ACHN (cell line): Measurements from ENCODE around the gene TMPRSS15.

Experiments
- DNase-seq: peaks from one replicate; pipeline ENCODE4 v3.0.0-alpha.2; 2015
- in situ Hi-C: cut with HindIII; loops from 2 replicates; pipeline ENCODE4 v1.10.0; 2017; ENCODE audit warnings: low sequenced_read_pairs, low pct_ligation_motif_present, low pct_unique_long_range_greater_than_20kb

The TMPRSS15 gene

DNA sequence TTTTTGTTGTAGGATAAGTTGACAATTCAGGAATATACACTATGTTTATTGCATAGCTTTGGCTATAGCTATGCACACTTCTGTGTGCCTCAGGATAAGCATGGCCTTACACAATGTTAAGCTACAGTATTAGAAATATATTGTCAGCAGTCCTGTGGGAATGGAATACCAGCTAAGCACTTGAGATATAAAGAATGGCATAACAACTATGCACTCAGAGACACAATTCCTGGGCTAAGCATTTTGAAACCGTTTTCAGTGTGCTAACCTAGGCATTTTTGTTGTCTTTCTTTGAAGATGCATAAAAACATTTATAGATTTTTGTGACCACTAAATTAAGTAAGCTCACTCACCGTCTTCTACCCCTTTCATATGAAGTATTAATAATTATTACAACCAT, 46.8 kb downstream of the TMPRSS15 start:
- in situ Hi-C loops = no loop called here
- DNase-seq = no peak

DNA sequence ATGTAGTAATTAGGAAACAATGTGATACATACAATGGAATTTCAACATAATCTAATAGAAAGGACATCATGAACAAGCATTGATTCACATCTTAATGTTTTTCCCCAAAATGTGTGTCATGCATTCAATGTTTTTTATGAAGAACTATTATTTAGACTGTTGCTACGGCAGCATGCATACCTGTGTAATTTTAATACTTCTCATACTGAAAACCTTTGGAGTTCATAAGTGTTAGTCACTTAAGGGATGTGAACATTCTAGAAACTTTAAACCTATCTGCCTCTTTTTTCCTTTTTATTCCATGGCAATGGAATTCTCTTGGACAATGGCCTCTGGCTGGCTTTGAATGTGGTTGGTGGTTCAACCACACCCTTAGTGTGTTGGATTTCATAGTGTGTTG, 48.6 kb downstream of the TMPRSS15 start:
- in situ Hi-C loops = no loop called here

DNA sequence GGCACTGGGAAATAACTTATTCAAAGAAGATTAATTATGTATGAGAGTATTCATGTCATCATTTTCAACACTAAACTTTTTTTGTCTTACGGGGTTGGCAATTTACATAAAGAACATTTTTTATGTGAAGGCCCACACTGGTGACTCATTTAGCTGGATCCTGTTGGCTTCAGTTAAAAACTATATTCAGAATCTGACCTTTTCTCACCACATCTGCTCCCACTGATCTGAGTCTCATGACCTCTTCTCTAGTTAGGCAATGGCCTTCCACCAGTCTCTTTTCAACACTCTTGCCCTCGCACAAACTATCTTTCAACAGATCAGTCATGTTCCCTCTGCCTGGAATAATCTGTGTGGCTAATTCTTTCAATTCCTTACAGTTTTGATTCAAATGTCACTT, 53.4 kb downstream of the TMPRSS15 start:
- in situ Hi-C loops = no loop called here
- DNase-seq = no peak

More for the DNA sequence above, 48.6 kb downstream of the TMPRSS15 start:
- no peak for DNase-seq

DNA sequence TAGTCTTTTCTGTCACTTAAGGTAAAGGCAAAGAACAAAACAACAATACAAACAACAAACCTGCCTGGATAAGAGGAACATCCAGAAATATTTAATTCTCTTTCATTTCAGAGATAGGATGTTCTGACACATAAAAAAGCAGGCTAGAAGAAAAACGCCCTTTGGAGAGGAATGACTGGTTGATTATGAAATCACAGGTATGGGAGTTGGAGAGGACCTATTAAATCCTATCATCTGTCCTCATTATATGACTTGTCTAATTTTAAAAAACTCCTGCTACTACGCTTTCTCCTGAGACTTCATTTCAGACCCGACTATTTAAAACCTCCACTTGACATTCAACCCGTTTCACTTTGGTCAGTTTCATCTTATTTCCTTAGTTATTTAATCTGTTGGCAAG, 54.1 kb downstream of the TMPRSS15 start:
- in situ Hi-C loops = no loop called here
- no peak for DNase-seq

DNA sequence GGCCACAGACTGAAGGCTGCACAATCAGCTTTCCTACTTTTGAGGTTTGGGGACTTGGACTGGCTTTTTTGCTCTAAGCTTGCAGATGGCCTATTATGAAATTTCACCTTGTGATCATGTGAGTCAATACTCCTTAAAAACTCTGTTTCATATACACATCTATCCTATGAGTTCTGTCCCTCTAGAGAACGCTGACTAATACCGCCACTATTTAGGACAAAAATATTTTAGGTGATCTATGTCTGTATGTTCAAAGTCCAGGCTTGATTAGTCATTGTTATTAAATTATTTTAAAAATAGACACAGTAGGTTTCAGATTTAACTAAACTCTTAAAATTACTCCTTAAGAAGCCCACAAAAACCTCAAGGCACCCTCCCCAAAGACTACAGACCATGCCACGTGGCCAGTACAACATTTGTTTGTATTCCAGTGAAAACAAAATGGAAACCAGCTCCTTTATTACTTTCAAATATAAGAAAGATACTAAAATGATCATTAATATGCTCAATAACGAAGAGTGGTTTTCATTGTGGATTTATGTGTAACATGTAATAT, 63.1 kb downstream of the TMPRSS15 start:
- in situ Hi-C loops = no loop called here
- DNase-seq = no peak

DNA sequence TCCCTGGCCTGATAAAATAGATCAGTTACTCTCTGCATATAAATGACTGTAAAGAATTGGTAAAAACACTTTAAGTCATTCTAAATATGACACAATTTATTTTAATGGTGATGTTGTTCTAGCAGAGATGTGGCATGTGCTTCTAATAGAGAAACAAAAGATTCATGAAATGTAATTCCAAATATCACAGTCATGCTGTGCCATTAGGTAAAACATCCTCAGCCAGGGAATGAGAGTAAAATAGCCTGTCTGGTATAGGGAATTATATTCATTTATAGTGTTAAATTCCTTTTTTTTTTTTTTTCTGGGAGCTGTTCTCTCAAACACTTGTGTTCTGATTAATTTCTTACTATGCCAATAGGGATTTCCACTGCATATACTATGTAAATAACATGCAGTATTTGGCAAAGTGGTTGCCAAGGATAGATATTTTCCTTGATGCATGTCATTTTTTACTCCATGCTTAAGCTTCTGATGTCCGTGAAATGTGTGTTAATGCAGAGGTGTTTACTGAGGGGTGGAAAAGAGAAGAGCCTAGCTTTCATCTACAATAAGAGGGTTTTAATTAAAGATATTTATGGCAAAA, 67.8 kb downstream of the TMPRSS15 start:
- in situ Hi-C loops = no loop called here
- DNase-seq = no peak

DNA sequence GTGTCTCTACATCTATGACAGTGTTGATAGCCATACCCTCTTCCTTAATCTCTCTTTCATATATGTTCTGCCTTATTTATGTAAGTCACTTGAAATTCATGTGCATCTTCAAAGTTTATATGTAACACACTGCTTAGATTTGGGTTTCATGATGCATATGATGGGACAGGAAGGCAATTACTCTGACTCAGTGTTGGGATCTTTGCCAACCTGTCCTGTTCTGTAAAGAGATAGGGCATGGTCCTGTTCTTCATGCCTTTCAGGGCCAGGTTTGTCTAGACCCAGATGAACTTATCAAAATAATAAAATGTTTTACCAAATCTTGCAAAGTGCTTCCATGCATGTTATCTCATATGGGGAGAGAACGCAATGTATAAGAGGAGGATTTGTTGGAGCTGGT, 69.5 kb downstream of the TMPRSS15 start:
- DNase-seq = no peak
- in situ Hi-C loops = no loop called here

DNA sequence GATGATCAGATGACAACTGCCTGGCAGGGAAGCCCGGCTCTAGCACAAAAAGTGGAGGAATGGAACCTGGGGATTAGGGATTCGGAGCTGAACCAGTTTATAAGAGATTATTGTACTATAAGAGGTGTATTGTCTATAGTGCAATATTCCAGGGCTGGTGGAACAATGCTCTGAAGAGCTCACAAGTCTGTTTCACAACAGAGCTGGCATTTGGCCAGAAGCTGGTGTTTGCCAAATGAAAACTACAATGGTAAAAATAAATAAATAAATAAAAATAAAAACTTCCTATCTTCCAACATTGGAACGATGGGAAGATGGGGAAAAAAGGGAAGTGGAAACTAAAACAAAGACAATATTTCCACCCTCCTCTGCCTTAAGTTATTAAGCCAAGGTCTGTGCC, 85.4 kb downstream of the TMPRSS15 start:
- DNase-seq = no peak
- in situ Hi-C loops = no loop called here

DNA sequence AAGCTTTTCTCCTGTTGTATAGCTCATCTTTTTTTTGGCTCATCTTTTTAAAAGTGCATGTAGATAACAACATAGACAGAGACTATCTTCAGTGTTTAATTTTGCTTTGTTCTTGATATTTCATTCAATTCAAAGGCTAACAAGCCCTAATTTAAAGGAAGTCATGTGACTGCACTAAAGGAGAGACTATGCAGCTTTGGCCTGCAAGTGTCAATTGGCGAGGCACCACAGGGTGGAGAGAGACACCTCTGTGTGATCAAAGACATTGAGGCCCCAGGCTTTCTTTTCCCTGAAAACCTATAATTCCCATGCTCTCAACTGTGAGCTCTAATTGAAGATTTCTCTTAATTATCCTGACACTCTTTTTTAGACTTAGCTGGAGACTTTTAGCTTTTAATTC, 105.4 kb downstream of the TMPRSS15 start:
- DNase-seq = no peak
- in situ Hi-C loops = no loop called here

DNA sequence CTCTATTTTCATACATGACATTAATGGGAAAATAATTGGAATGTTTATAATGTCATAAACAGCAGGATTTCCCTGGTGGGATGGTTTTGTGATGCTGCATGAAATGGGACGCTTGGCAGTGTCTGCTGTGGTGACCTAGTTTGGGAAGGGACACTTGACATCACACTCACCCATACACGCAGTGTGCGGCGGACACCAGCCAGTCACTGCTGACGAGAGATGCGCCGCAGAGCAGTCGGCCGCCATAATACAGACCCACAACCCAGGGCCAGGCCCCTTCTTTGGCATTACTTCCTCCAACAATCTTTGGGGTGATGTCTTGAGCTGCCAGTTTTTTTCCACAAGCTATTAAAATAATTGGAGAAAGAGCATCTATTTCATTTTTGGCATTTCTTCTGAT, 109.5 kb downstream of the TMPRSS15 start:
- in situ Hi-C loops = no loop called here
- DNase-seq = no peak

DNA sequence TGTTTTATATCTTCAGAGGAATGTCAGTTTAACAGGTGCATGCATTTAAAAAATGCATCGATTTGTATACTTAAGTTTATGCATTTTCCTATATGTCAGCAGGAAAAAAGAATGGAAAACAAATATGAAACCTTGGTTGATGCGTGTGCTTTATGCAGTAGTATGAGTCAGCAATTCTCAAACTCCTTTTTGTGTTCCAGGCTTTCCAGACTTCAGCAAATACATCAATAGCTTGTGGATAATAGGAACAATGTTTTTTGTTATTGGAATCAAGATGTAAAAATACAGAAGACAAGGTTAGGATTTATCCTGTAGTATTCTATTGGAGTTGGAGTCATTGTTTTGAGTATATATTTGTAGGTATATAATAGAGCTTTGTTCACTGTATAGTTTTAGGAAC, 113.7 kb downstream of the TMPRSS15 start:
- in situ Hi-C loops = no loop called here
- DNase-seq = no peak

DNA sequence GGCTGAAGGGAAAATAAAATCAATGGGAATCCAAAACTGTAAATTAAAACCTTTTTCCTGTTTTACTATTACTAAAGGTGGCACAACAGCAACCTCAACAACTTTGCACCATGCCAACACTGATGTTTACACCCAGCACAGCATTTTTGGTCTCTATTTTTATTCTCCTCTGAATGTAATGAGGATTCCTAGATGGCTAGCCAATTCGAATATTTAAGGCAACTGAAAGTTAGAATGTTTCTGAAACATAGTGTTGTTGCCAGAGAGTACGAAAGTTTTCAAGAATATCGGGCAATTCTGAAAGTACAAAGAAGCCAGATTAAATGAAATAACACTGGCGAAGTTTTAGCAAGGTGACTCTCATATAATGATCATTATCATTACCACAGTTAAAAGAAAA, 118.2 kb downstream of the TMPRSS15 start:
- in situ Hi-C loops = no loop called here
- no peak for DNase-seq

DNA sequence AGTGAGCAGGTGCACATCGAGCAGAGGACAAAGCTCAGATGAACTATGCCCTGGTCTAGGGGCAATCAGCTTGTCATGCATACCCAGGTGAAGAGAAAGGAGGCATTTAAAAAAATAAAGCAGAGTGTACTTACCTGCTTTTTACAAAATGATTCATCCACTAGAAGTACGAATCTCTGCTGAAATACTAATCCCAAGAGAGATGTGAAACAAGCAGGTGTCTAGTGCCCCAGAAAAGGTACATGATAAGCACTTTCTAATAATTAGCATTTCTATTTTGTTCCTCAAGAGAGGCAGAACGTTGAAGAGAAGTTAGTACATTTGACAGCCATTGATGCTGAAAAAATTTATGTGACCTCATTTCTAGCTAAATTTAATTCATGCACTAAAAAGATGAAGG, 127.8 kb downstream of the TMPRSS15 start:
- DNase-seq = no peak
- in situ Hi-C loops = no loop called here

DNA sequence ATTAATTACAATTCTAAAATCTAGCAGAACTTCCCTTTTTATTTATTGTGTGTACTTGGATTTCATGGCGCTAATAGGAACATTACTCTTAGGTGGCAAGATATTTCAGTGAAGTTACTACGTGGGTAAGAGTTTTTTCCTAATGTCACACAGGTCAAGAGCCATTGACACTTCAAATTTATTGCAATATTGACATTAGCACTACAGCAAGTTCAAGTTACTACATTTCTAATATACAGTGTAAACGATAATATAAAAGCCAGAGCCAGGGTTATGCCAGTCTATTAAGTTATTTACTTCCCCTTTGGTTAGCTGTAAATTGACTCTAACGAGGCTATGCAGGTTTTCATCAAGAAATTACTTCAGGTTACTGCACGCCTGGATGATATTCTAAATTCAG, 129.2 kb downstream of the TMPRSS15 start:
- no peak for DNase-seq
- in situ Hi-C loops = no loop called here

DNA sequence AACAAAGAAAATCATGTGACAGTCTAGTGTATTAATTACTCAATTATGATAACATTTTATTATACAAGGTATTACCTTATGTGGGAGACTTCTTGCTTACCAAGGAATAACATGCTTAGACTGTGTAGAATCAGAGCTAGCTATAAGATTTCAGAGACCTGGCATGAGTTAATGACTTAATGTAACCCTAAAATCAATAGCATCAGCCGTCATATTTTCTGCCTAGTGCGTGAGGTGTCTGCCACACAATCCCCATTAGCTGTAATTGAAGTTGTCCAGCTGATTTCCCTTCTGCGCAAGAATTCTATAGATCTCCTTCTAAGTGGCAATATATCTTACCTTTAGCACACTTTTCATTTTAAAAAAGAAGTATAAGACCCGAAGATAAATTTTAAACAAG, 130.2 kb downstream of the TMPRSS15 start:
- no peak for DNase-seq
- in situ Hi-C loops = no loop called here

DNA sequence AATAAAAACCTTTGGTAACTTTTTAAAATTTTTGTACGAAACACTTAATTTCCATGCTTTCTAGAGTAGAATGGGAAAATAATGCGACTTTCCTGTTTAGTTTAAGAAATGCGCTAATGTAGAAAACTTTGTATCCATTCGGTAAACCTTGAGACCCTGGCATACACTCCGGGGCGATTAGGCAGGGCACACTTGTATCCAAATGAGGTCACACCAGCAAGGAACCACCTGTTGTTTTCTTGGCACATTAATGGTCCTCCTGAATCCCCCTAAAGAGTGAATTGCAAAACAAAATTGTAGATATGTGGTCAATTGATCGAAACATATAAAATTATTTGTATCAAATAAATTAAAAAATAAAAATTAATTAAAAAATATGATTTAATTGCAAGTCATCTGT, 133.7 kb downstream of the TMPRSS15 start:
- no peak for DNase-seq
- in situ Hi-C loops = no loop called here

DNA sequence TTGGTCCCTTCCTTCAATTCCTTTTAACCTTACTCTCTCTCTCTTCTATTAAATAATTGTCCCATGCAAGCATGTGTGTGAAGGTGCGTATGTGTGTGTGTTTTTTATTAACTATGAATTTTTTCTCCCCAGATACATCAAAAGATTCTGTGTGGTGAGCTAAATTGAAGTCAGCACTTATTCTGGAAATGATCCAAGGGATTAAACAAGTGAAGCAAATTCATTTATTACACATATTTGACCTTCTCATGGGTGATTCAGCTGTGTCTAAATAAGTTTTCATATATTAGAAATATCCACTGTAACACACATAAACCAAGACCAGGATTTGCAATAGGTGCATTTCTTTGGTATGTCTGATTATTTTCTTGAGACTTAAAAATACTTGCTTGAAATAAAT, 134.7 kb downstream of the TMPRSS15 start:
- in situ Hi-C loops = no loop called here

DNA sequence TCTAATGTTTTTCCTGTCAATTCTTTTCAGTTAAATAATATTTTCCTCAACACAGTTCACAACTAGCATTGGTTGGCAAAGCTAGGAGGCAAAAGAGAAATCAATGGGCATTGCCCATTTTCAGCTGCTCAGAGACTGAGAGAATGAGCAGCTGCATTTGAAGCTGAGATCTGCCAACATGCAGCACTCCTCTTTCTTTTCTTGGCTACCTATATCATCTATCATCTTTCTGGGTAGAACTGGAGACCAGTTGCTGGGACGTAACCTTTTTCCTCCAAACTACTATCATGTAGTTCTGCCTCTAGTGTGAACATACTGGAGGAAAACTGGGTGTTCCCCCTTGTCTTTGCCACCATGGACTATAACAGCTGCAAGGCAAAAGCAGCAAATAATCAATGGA, 136.1 kb downstream of the TMPRSS15 start:
- no peak for DNase-seq
- in situ Hi-C loops = no loop called here

More for the DNA sequence above, 134.7 kb downstream of the TMPRSS15 start:
- no peak for DNase-seq

DNA sequence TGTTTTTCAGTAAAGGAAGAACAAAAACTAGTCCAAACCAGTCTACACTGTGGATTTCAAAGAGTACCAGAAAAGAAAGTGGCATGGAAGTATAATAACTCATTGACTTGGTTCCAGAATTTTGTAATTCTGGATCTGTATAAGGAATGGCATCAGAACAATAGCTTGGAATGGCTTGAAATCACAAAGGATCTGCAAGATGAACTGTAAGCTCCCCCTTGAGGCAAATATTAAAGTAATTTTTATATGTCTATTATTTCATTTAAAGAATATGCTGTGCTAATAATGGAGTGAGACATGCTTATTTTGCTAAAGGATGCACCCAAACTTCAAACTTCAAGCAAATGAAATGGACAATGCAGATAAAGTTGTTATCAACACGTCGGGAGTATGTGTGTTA, 137.6 kb downstream of the TMPRSS15 start:
- DNase-seq = no peak
- in situ Hi-C loops = no loop called here

DNA sequence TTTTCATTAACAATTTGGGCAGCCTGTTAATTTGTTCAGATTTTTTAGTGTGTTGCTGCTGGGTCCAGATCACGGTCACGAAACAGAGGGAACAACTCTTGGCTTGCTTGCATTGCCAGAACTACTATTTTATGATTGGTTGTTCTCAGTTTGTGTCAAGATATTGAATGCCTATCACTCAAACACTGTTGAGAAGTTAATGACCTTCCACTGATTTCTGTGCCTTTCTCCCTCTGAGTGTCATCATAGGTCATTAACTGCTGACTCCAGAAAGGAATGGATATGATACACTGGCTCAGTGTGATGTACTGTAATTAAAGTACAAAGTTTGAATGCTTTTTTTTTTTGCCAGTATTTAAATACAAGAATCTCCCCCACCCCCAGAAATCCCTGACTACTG, 149.8 kb downstream of the TMPRSS15 start:
- no peak for DNase-seq
- in situ Hi-C loops = no loop called here

DNA sequence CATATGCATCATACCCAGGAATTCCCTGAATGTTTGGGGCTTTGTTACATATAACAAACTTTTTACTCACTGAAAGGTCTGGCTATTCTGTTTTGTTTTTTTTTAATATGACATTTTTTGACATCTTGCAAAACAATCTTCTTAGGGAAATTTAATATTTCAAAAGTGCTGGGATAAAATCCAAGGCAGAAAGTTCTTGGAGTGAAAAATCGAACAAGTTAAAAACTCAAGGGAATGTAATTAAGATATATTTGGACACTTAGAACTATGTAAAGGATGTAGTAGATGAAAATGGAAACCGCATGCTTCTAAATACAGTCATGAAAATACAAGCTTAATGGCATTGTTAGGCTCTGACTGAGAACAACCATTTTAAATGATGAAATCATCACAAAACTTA, 150.4 kb downstream of the TMPRSS15 start:
- in situ Hi-C loops = no loop called here
- DNase-seq = no peak
